Activated CD8-positive, alpha-beta T cell treated with anti-CD3 and anti-CD28 coated beads for 36 hours (primary cell): Measurements from ENCODE around the gene SPTBN1. TPM values are rescaled to one million over a fixed set of nuclear protein-coding genes. Genes with fewer than 3 reads are reported as not detected.

Source experiments
- ATAC-seq: fragments of 200-7000 bp; cut with Tn5 transposase; one replicate; pipeline ENCODE4 v1.10.0; 2021; ENCODE audit warnings: mild to moderate bottlenecking, moderate library complexity
- CTCF ChIA-PET: fragments of 350-600 bp; sonication (Branson Sonifier 250); formaldehyde crosslinking; loops from one replicate; lab custom pipeline; 2021; ENCODE audit warnings: antibody characterized with exemption; lab: Charles Lee
- POLR2A ChIA-PET: fragments of 350-600 bp; sonication (Branson Sonifier 250); formaldehyde crosslinking; loops from one replicate; lab custom pipeline; 2021; ENCODE audit warnings: antibody characterized with exemption; lab: Charles Lee
- DNase-seq: peaks from one replicate; pipeline ENCODE4 v3.0.0-alpha.2; 2020
- H3K27ac Mint-ChIP-seq: one replicate; pipeline ENCODE4 v1.8.0; 2021; ENCODE audit warnings: mild to moderate bottlenecking, mixed read lengths
- H3K27me3 Mint-ChIP-seq: one replicate; pipeline ENCODE4 v1.8.0; 2021; ENCODE audit warnings: mixed read lengths
- H3K36me3 Mint-ChIP-seq: one replicate; pipeline ENCODE4 v1.8.0; 2021; ENCODE audit warnings: low read depth, mixed read lengths
- H3K4me1 Mint-ChIP-seq: one replicate; pipeline ENCODE4 v1.8.0; 2021; ENCODE audit warnings: low read depth, mixed read lengths
- H3K4me3 Mint-ChIP-seq: one replicate; pipeline ENCODE4 v1.8.0; 2021; ENCODE audit warnings: mild to moderate bottlenecking, moderate library complexity, mixed read lengths
- H3K9me3 Mint-ChIP-seq: one replicate; pipeline ENCODE4 v1.8.0; 2021; ENCODE audit warnings: mixed read lengths
- intact Hi-C: fragments of 100-400 bp; cut with micrococcal nuclease; formaldehyde crosslinking; loops from one replicate; pipeline ENCODE4 v1.10.0; 2022
- total RNA-seq, 2 experiments: library from RNA; stranded (reverse); gene quantifications; one replicate each; pipeline ENCODE4 v1.2.3, GENCODE V29; 2021
- TF ChIP-seq, protein P1 (sequence below): fragments of 200-600 bp; IDR thresholded peaks from one replicate; pipeline ENCODE4 v1.8.0; 2022; ENCODE audit warnings: antibody characterized with exemption, mild to moderate bottlenecking

SPTBN1 gene
- total RNA-seq, 2 experiments from 2014 or later = 91.8 to 91.9 TPM

DNA sequence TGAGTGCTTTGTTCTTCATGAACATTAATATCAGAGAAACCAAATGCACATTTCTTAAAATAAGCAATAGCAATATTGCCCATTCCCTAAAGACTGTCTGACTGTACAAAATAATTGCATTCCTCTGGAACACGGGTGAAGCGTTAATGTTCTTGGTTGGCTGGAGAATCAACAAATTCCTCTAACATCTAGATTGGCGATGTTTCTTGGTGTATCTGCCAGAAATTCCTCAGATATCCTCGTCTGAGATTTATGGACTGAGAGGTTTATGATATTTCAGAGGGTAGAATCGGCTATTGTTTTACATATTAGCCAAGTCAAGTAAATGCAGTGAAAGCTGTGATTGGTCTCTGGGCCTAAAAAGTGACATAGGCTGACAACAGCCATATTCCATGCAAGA lies 27.1 kb upstream of the SPTBN1 start:
- ATAC-seq (no peak), DNase-seq (no peak)
- Mint-ChIP-seq H3K9me3 (no peaks in the 10 kb centered on the region), H3K4me3 (no peak overlapping the region), H3K27ac (no peak overlapping the region), H3K27me3 (no peaks in the 10 kb centered on the region), H3K4me1 (peaks cover 4% of the 10 kb centered on the region), H3K36me3 (no peaks in the 10 kb centered on the region)
- TF ChIP-seq, protein P1, sequence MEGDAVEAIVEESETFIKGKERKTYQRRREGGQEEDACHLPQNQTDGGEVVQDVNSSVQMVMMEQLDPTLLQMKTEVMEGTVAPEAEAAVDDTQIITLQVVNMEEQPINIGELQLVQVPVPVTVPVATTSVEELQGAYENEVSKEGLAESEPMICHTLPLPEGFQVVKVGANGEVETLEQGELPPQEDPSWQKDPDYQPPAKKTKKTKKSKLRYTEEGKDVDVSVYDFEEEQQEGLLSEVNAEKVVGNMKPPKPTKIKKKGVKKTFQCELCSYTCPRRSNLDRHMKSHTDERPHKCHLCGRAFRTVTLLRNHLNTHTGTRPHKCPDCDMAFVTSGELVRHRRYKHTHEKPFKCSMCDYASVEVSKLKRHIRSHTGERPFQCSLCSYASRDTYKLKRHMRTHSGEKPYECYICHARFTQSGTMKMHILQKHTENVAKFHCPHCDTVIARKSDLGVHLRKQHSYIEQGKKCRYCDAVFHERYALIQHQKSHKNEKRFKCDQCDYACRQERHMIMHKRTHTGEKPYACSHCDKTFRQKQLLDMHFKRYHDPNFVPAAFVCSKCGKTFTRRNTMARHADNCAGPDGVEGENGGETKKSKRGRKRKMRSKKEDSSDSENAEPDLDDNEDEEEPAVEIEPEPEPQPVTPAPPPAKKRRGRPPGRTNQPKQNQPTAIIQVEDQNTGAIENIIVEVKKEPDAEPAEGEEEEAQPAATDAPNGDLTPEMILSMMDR = no peak
- POLR2A ChIA-PET = no interaction called here
- CTCF ChIA-PET = no interaction called here
- intact Hi-C loops = no loop called here

DNA sequence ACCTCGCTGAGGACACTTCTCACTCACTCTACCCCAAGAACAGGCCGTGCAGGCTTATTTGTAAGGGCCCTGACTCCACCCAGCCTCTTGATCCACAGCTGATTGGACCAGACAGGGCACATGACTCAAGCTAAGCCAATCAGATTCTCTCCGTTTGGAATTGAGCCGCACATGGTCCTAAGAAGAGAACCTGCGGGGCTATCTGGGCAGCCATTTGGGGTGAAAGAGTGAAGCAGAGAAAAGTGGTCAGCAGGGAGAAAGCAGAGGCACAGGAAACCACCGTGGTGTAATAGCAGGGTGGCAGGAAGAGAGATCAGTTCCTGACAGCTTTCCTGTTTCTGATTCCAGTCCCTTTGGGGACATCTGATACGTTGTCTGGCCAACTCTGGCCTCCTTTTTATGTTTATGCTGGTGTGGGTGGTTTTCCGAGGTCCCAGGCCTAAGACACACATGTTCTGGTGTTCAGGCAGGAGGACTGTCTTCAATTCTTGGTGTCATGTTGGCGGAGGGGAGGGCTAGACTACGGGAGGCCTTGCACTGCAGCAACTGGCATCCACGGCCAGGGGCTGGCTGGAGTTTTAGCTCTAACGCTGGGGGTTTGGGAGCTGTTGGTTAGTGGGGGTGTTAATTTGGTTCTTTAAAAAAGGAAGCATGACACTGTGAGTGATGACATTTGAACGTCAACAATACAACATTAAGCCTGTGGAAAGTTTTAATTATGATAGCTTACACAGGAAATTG lies 26.1 kb upstream of the SPTBN1 start:
- Mint-ChIP-seq H3K4me1 (peaks cover 4% of the 10 kb centered on the region), H3K4me3 (no peak overlapping the region), H3K36me3 (no peaks in the 10 kb centered on the region), H3K27me3 (no peaks in the 10 kb centered on the region), H3K9me3 (no peaks in the 10 kb centered on the region), H3K27ac (no peak overlapping the region)
- POLR2A ChIA-PET = no interaction called here
- TF ChIP-seq, protein P1 = no peak
- CTCF ChIA-PET = no interaction called here
- ATAC-seq (peak; percentile 13), DNase-seq (peak; percentile 4)
- intact Hi-C loops = no loop called here

DNA sequence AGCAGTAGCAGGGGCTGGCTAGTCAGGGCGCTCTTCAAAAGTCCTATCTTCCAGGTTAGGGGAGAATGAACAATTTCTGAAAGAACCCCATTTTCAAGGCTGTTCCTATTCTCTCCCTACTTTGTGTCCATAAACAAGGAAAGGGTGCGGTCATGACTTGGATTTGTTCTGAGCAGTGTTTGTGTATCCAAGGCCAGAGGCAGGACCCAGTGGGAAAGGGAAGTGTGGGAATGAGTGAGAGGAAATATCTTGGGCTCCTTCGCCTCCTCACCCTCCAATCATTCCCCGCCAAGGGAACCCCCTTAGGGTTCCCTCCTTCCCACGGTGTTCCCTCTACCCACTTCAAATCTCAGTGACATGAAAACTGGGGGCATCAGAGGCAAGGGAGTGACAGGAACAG lies 25.5 kb upstream of the SPTBN1 start:
- Mint-ChIP-seq H3K4me3 (no peak overlapping the region), H3K4me1 (peaks cover 4% of the 10 kb centered on the region), H3K27me3 (no peaks in the 10 kb centered on the region), H3K27ac (no peak overlapping the region), H3K36me3 (no peaks in the 10 kb centered on the region), H3K9me3 (no peaks in the 10 kb centered on the region)
- TF ChIP-seq, protein P1 = no peak
- POLR2A ChIA-PET = no interaction called here
- intact Hi-C loops = no loop called here
- ATAC-seq (no peak), DNase-seq (no peak)
- CTCF ChIA-PET = no interaction called here

DNA sequence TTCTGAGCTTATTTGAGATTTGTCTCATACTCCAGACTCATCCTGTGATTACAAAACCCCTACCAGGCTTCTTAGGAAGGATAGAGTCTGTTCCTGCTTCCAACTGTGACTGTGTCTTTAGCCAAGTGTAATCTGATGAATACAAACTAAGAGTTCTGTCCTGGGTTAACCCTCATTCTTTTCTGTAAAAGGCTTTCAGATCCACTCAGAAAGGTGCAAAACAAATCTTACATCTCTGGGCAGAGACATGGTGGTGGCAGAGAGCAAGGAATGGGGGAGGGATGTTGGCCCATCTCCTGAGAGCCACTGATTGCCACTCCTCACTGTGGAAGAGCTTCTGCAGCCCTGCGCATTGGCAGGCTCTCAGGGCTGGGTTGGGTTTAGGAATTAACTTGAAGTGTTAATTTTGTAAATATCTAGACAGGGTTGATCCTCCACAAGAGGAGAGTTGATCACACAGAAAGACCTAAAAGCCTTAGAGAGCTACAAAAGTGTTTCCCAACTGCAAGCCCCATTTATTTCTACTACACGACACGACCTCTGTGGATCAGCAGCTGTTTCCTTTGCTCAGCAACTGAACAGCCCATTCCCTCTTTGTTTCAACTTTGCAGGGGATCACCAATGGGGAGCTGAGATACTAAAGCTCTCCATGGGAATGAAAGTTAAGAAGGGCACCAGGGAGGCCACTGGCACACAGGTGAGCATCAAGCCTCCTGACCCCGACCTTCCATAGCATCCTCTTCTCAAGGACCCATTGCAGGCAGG lies 23.7 kb upstream of the SPTBN1 start:
- Mint-ChIP-seq H3K27me3 (no peaks in the 10 kb centered on the region), H3K27ac (no peak overlapping the region), H3K4me1 (peaks cover 4% of the 10 kb centered on the region), H3K36me3 (no peaks in the 10 kb centered on the region), H3K4me3 (no peak overlapping the region), H3K9me3 (no peaks in the 10 kb centered on the region)
- intact Hi-C loops = no loop called here
- ChIA-PET CTCF (no interaction called here), POLR2A (interaction anchor here (1.2 to 1.7 kb wide), 2 partner anchors 14 to 16 kb away, joined by 3 to 4 read pairs; no protein-coding TSS in a partner anchor)
- DNase-seq (no peak), ATAC-seq (no peak)
- TF ChIP-seq, protein P1 = no peak

DNA sequence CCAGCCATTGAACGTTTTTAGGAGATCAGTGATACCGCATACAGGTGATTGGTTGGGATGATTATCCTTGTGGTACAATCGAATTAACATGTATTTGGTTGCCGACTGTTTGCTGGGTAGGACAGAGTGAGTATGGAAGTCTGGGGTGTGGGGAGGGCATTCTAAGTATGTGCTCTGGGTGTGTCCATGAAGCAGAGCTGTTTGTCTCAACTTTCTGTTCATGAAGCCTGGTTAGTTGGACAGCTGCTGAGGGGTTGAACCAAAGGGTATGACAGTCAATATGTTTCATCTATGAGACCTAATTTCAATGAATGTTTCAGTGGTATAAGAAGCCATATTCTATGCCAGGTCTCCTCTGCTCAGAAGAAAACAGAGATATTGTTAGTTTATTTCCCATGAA lies 21.9 kb upstream of the SPTBN1 start:
- H3K4me3 Mint-ChIP-seq = no peak overlapping the region
- POLR2A ChIA-PET = no interaction called here
- CTCF ChIA-PET = no interaction called here
- intact Hi-C loops = no loop called here
- no peak for ATAC-seq
- TF ChIP-seq, protein P1 = no peak
- H3K36me3 Mint-ChIP-seq = no peaks in the 10 kb centered on the region
- H3K27ac Mint-ChIP-seq = no peak overlapping the region
- no peaks in the 10 kb centered on the region for H3K9me3 Mint-ChIP-seq
- no peak for DNase-seq
- H3K4me1 Mint-ChIP-seq = peaks cover 4% of the 10 kb centered on the region
- H3K27me3 Mint-ChIP-seq = no peaks in the 10 kb centered on the region
